SK-N-SH (cell line): ENCODE results near the gene FADD. TPM values are rescaled to one million over a fixed set of nuclear protein-coding genes. Genes with fewer than 3 reads are reported as not detected.

Experiments used
- CTCF ChIA-PET: fragments of 300-600, 350-600 bp; formaldehyde crosslinking; extraction: SDS; loops from one replicate; lab custom pipeline; 2021; lab: Yijun Ruan, JAX
- POLR2A ChIA-PET: fragments of 350-600 bp; sonication (Branson Sonifier 250); formaldehyde crosslinking; extraction: SDS; loops from one replicate; lab custom pipeline; 2020; ENCODE audit warnings: antibody characterized with exemption, inconsistent platforms; lab: Yijun Ruan, JAX
- DNase-seq: peaks from one replicate; pipeline ENCODE4 v3.0.0; 2012
- H2AFZ ChIP-seq: fragments of 200-600 bp; sonication (generic); 2 replicates; pipeline ENCODE4 v1.8.1; 2016; ENCODE audit warnings: antibody characterized with exemption, mild to moderate bottlenecking, low read depth
- H3F3A ChIP-seq: fragments of 200-600 bp; sonication (generic); replicated peaks from 2 replicates; pipeline ENCODE3; 2016; ENCODE audit warnings: antibody characterized with exemption, mild to moderate bottlenecking; ENCODE audit not compliant: insufficient read depth
- H3K27ac ChIP-seq, 2 experiments: fragments of 200-500 bp in 1 of 2; fragments of 200-600 bp in 1 of 2; sonication (Bioruptor generic) in 1 of 2; sonication (generic), shearing (Covaris generic) in 1 of 2; 2 replicates each; pipeline versions ENCODE4 v1.5.1 to v1.6.1; 2014 to 2016; ENCODE audit warnings: low read depth in 2 of 2, inconsistent platforms in 1 of 2, low read length in 1 of 2, mild to moderate bottlenecking in 1 of 2, mixed read lengths in 1 of 2
- H3K27me3 ChIP-seq: fragments of 200-600 bp; sonication (generic), shearing (Covaris generic); 2 replicates; pipeline ENCODE4 v1.6.1; 2016; ENCODE audit warnings: mixed run types; ENCODE audit not compliant: insufficient read depth
- H3K36me3 ChIP-seq, 2 experiments: fragments of 200-500 bp in 1 of 2; fragments of 200-600 bp in 1 of 2; sonication (Bioruptor generic) in 1 of 2; sonication (generic) in 1 of 2; replicated peaks in 1 of 2; 2 replicates each; pipeline versions ENCODE3 to v1.5.1; 2014 to 2016; ENCODE audit warnings: low read length in 1 of 2, mild to moderate bottlenecking in 1 of 2; ENCODE audit not compliant: insufficient read depth in 2 of 2, control insufficient read depth in 1 of 2
- H3K4me1 ChIP-seq, 2 experiments: fragments of 200-500 bp in 1 of 2; fragments of 200-600 bp in 1 of 2; sonication (Bioruptor generic) in 1 of 2; sonication (generic), shearing (Covaris generic) in 1 of 2; 2 replicates each; pipeline versions ENCODE4 v1.5.1 to v1.6.1; 2014 to 2016; ENCODE audit warnings: low read depth in 1 of 2, low read length in 1 of 2, mixed run types in 1 of 2; ENCODE audit not compliant: insufficient read depth in 2 of 2, control insufficient read depth in 1 of 2
- H3K4me2 ChIP-seq: fragments of 200-600 bp; sonication (generic), shearing (Covaris generic); 2 replicates; pipeline ENCODE4 v1.6.1; 2017; ENCODE audit warnings: mixed run types
- H3K4me3 ChIP-seq, 2 experiments: fragments of 200-500 bp in 1 of 2; fragments of 200-600 bp in 1 of 2; sonication (Bioruptor generic) in 1 of 2; sonication (generic), shearing (Covaris generic) in 1 of 2; 2 replicates each; pipeline versions ENCODE4 v1.5.1 to v1.8.1; 2014 to 2016; ENCODE audit warnings: low read depth in 2 of 2, inconsistent platforms in 1 of 2, low read length in 1 of 2, mild to moderate bottlenecking in 1 of 2, mixed read lengths in 1 of 2, moderate library complexity in 1 of 2
- H3K79me2 ChIP-seq: fragments of 200-600 bp; sonication (generic); 2 replicates; pipeline ENCODE4 v1.8.1; 2017; ENCODE audit warnings: mild to moderate bottlenecking; ENCODE audit not compliant: insufficient read depth
- H3K9ac ChIP-seq: fragments of 200-600 bp; sonication (generic); 2 replicates; pipeline ENCODE4 v1.6.1; 2017; ENCODE audit warnings: mixed run types
- H3K9me2 ChIP-seq: fragments of 200-600 bp; sonication (generic); 2 replicates; pipeline ENCODE4 v1.6.1; 2017; ENCODE audit warnings: mixed run types
- H3K9me3 ChIP-seq: fragments of 200-600 bp; sonication (generic); 2 replicates; pipeline ENCODE4 v1.6.1; 2017; ENCODE audit warnings: mixed run types, mild to moderate bottlenecking, moderate library complexity
- H4K20me1 ChIP-seq: fragments of 200-600 bp; sonication (generic); 2 replicates; pipeline ENCODE4 v1.6.1; 2017; ENCODE audit warnings: mild to moderate bottlenecking, mixed run types; ENCODE audit not compliant: insufficient read depth
- CTCF ChIP-seq: fragments of 200-600 bp; sonication (generic); IDR thresholded peaks from 2 replicates; pipeline ENCODE4 v1.6.1; 2017; ENCODE audit warnings: antibody characterized with exemption, mild to moderate bottlenecking, moderate library complexity
- ELF1 ChIP-seq: IDR thresholded peaks from 2 replicates; pipeline ENCODE4 v1.4.0; 2012
- EZH2phosphoT487 ChIP-seq: fragments of 200-600 bp; sonication (generic); IDR thresholded peaks from 2 replicates; pipeline ENCODE4 v1.6.1; 2017; ENCODE audit warnings: low read depth, mixed run types, mild to moderate bottlenecking, antibody characterized with exemption, moderate library complexity, borderline replicate concordance
- FOXJ3 ChIP-seq: sonication (generic); formaldehyde crosslinking; IDR thresholded peaks from 2 replicates; pipeline ENCODE4 v1.5.1; 2020; ENCODE audit warnings: mild to moderate bottlenecking, missing genetic modification reagents
- FOXM1 ChIP-seq: IDR thresholded peaks from 2 replicates; pipeline ENCODE4 v1.4.0; 2012; ENCODE audit warnings: low read depth, mild to moderate bottlenecking
- GABPA ChIP-seq: IDR thresholded peaks from 2 replicates; pipeline ENCODE4 v1.4.0; 2012; ENCODE audit warnings: low read depth, mild to moderate bottlenecking
- IRF3 ChIP-seq: fragments of 150-350 bp; IDR thresholded peaks from 2 replicates; pipeline ENCODE4 v1.6.1; 2016; ENCODE audit warnings: mild to moderate bottlenecking, low read depth, low read length
- MAX ChIP-seq: IDR thresholded peaks from 2 replicates; pipeline ENCODE4 v1.4.0; 2012; ENCODE audit warnings: low read depth
- NFIC ChIP-seq: IDR thresholded peaks from 2 replicates; pipeline ENCODE4 v1.4.0; 2012; ENCODE audit warnings: borderline replicate concordance
- NRF1 ChIP-seq: IDR thresholded peaks from 2 replicates; pipeline ENCODE4 v1.6.1; 2012; ENCODE audit warnings: low read depth, mild to moderate bottlenecking, low read length
- PBX3 ChIP-seq: IDR thresholded peaks from 2 replicates; pipeline ENCODE4; 2012
- POLR2AphosphoS5 ChIP-seq: IDR thresholded peaks from 2 replicates; pipeline ENCODE4 v1.6.1; 2012; ENCODE audit warnings: low read depth, low read length
- RAD21 ChIP-seq: IDR thresholded peaks from 2 replicates; pipeline ENCODE4 v1.6.1; 2012; ENCODE audit warnings: mild to moderate bottlenecking, low read length
- RXRA ChIP-seq: IDR thresholded peaks from 2 replicates; pipeline ENCODE4 v1.4.0; 2012; ENCODE audit warnings: low read depth, mild to moderate bottlenecking, borderline replicate concordance
- TAF1 ChIP-seq: IDR thresholded peaks from 2 replicates; pipeline ENCODE4 v1.6.1; 2012; ENCODE audit warnings: low read depth, mild to moderate bottlenecking, low read length, moderate library complexity, borderline replicate concordance
- TEAD4 ChIP-seq: IDR thresholded peaks from 2 replicates; pipeline ENCODE4 v1.4.0; 2012; ENCODE audit warnings: mild to moderate bottlenecking, borderline replicate concordance; ENCODE audit not compliant: insufficient read depth
- YY1 ChIP-seq: IDR thresholded peaks from 2 replicates; pipeline ENCODE4 v1.4.0; 2012; ENCODE audit warnings: low read depth, mild to moderate bottlenecking
- ZBTB33 ChIP-seq: IDR thresholded peaks from 2 replicates; pipeline ENCODE4 v1.4.0; 2012; ENCODE audit warnings: low read depth, borderline replicate concordance
- WGBS: methylation state at CpG from one replicate; pipeline ENCODE4 v1.1.6; 2017; ENCODE audit warnings: low lambda C conversion rate; 5-methylcytosine and 5-hydroxymethylcytosine counted together
- polyA plus RNA-seq, 3 experiments: library from polyadenylated mRNA; depleted of rRNA; stranded (reverse); fragments of >200 nt; gene quantifications; 2 replicates each; pipeline ENCODE4 v1.2.3, GENCODE V29; 2012

The FADD gene
- polyA plus RNA-seq, 1 of the 3 experiments (the other 2 are of a cell fraction): 23.8 TPM

- Histone ChIP-seq H3K4me3 (no peak overlapping the region), H3K9ac (no peak overlapping the region), H3K27ac (no peak overlapping the region), H3K4me1 (no peaks in the 10 kb centered on the region; a peak in 1 of 4 replicates), H3K27me3 (peaks cover 7% of the 10 kb centered on the region; the same call in 1 of the 2 replicates), H3K4me2 (no peak overlapping the region), H4K20me1 (no peaks in the 10 kb centered on the region), H3K79me2 (no peaks in the 10 kb centered on the region), H3K9me3 (no peaks in the 10 kb centered on the region), H3F3A (no peaks in the 10 kb centered on the region), H3K36me3 (no peaks in the 10 kb centered on the region), H3K9me2 (no peaks in the 10 kb centered on the region), H2AFZ (no peak overlapping the region)
- WGBS: 78% methylated on average over 4 of the region's 4 CpGs
- no peak for DNase-seq
- CTCF ChIA-PET: no interaction called here
- POLR2A ChIA-PET: no interaction called here
- TF ChIP-seq MAX (no peak), RAD21 (no peak), GABPA (no peak), TEAD4 (no peak), FOXJ3 (CRISPR knock-in tag) (no peak), TAF1 (no peak), NFIC (no peak), POLR2AphosphoS5 (no peak), FOXM1 (no peak), PBX3 (no peak), IRF3 (no peak), ELF1 (no peak), NRF1 (no peak), EZH2phosphoT487 (no peak)
Measured at GRCh38 chr11:70242885-70243284, 39.8 kb downstream of the FADD start.

- ChIA-PET CTCF (no interaction called here), POLR2A (no interaction called here)
- no peak overlapping the region for H3K9ac ChIP-seq
- no peaks in the 10 kb centered on the region for H3F3A ChIP-seq
- H3K36me3 ChIP-seq: no peaks in the 10 kb centered on the region
- no peak overlapping the region for H3K4me2 ChIP-seq
- peaks cover 7% of the 10 kb centered on the region; the same call in 1 of the 2 replicates for H3K27me3 ChIP-seq
- H3K4me1 ChIP-seq: no peaks in the 10 kb centered on the region; a peak in 1 of 4 replicates
- H3K9me3 ChIP-seq: no peaks in the 10 kb centered on the region
- H3K4me3 ChIP-seq: no peak overlapping the region
- WGBS: 62% methylated on average over 15 of the region's 15 CpGs
- no peaks in the 10 kb centered on the region for H4K20me1 ChIP-seq
- H3K79me2 ChIP-seq: no peaks in the 10 kb centered on the region
- no peak overlapping the region for H3K27ac ChIP-seq
- no peak for DNase-seq
- H3K9me2 ChIP-seq: no peaks in the 10 kb centered on the region
- no peak overlapping the region for H2AFZ ChIP-seq
- TF ChIP-seq CTCF (no peak), YY1 (no peak), RXRA (no peak), ZBTB33 (no peak), ELF1 (no peak), TEAD4 (no peak), NRF1 (no peak)
Measured at GRCh38 chr11:70243912-70244652, 41.0 kb downstream of the FADD start.
